PFSK-1 (cell line): ENCODE measurements around the gene LIPA.

Source experiments
- FOXP2 ChIP-seq: optimal IDR thresholded peaks from 2 replicates; pipeline ENCODE3; 2011; ENCODE audit warnings: borderline replicate concordance, control low read depth, inconsistent platforms; ENCODE audit not compliant: insufficient read depth; ENCODE audit errors: extremely low read length, extremely low read depth
- POLR2AphosphoS5 ChIP-seq: IDR thresholded peaks from 2 replicates; pipeline ENCODE4 v1.6.1; 2012; ENCODE audit warnings: low read depth, mild to moderate bottlenecking, control low read depth, low read length, moderate library complexity
- SIN3A ChIP-seq: IDR thresholded peaks from 2 replicates; pipeline ENCODE4 v1.6.1; 2012; ENCODE audit warnings: mild to moderate bottlenecking, low read length, moderate library complexity, borderline replicate concordance; ENCODE audit not compliant: insufficient read depth
- TAF1 ChIP-seq: IDR thresholded peaks from 2 replicates; pipeline ENCODE4 v1.6.1; 2012; ENCODE audit warnings: low read length, control low read depth, borderline replicate concordance; ENCODE audit not compliant: insufficient read depth
- TF ChIP-seq, protein P1 (sequence below), 2 experiments: IDR thresholded peaks; 2 replicates each; pipeline versions ENCODE4 v1.6.1 to v1.8.0; 2011 to 2012; ENCODE audit warnings: low read depth in 2 of 2, low read length in 2 of 2, control low read depth in 1 of 2, inconsistent platforms in 1 of 2, mild to moderate bottlenecking in 1 of 2, moderate library complexity in 1 of 2; ENCODE audit not compliant: insufficient read depth in 1 of 2

LIPA gene

DNA sequence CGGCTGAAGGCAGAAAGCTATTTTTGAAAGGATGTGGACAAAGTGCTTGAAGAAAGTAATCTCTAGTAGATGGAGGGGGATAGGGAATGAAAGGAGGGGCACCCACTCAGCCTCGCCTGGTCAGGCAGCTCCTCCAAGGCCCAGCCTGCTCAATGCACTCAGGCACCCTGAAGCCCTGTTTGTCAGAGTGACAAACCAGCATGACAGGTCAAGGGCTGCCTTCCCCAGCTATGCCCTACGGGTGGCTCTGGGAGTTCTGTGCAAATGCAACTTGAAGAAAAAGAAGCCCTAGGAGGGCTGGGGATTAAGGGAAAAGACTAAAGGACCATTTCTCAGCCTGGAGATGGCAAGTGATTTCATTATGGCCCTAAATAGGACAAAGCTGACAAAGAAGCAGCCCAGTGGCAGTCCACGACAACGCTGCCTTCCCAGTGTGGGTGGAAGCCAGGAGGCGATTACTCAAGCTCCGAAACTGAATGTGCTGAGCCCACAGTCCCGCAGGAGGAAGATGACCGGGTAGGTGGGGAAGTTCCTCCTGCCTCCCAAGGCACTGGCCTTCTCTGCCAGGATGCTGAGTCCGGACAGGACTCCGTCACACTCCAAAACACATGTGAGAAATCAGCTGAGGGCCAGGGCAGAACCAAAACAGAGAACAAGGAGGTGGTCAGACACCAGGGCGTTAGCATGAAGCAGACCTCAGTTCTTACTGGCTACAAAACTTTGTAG lies 16.3 kb downstream of the LIPA start:
- TF ChIP-seq SIN3A (no peak), POLR2AphosphoS5 (no peak), FOXP2 (no peak), TAF1 (no peak)
- TF ChIP-seq, protein P1, sequence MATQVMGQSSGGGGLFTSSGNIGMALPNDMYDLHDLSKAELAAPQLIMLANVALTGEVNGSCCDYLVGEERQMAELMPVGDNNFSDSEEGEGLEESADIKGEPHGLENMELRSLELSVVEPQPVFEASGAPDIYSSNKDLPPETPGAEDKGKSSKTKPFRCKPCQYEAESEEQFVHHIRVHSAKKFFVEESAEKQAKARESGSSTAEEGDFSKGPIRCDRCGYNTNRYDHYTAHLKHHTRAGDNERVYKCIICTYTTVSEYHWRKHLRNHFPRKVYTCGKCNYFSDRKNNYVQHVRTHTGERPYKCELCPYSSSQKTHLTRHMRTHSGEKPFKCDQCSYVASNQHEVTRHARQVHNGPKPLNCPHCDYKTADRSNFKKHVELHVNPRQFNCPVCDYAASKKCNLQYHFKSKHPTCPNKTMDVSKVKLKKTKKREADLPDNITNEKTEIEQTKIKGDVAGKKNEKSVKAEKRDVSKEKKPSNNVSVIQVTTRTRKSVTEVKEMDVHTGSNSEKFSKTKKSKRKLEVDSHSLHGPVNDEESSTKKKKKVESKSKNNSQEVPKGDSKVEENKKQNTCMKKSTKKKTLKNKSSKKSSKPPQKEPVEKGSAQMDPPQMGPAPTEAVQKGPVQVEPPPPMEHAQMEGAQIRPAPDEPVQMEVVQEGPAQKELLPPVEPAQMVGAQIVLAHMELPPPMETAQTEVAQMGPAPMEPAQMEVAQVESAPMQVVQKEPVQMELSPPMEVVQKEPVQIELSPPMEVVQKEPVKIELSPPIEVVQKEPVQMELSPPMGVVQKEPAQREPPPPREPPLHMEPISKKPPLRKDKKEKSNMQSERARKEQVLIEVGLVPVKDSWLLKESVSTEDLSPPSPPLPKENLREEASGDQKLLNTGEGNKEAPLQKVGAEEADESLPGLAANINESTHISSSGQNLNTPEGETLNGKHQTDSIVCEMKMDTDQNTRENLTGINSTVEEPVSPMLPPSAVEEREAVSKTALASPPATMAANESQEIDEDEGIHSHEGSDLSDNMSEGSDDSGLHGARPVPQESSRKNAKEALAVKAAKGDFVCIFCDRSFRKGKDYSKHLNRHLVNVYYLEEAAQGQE (IDR thresholded peaks at IDR 0.05; ENCODE audit: insufficient read depth in 1 of 2, low read depth in 2 of 2, low read length in 2 of 2): no peak

DNA sequence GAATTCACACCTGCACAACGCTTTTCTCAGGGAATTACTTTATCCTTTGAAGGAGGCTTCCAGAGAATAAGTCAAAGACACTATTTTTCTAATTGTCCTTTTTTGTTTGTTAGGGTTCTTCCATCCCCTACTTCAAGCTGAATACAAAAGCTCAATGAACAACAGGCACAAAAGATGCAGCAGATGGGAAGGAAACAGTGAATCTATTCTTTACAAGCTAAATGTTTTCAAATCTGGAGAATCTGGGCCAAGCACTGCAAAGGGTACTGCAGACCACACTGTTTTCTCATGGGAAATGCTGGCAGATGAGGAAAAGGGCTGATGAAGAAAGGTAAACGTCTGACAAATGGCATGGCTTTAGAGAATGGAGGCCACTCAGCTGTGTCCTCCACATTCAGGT lies 18.5 kb downstream of the LIPA start:
- TF ChIP-seq, protein P1 (IDR thresholded peaks at IDR 0.05; ENCODE audit: insufficient read depth in 1 of 2, low read depth in 2 of 2, low read length in 2 of 2): no peak
- TF ChIP-seq SIN3A (no peak), POLR2AphosphoS5 (no peak), FOXP2 (no peak), TAF1 (no peak)

DNA sequence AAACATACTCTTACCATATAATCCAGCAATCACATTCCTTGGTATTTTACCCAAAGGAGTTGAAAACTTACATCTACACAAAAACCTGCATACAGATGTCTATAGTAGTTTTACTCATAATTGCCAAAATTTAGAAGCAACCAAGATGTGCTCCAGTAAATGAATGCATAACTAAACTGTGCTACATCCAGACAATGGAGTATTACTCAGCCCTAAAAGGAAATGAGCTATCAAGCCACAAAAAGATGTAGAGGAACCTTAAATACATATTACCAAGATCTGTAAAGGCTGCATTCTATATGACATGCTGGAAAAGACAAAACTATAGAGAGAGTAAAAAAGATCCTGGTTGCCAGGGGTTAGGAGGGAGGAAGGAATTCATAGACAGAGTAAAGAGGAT lies 22.6 kb downstream of the LIPA start:
- no peak for TF ChIP-seq POLR2AphosphoS5
- TF ChIP-seq, protein P1 (IDR thresholded peaks at IDR 0.05; ENCODE audit: insufficient read depth in 1 of 2, low read depth in 2 of 2, low read length in 2 of 2): no peak
- no peak for TF ChIP-seq SIN3A
- TF ChIP-seq FOXP2: no peak
- TF ChIP-seq TAF1: no peak

DNA sequence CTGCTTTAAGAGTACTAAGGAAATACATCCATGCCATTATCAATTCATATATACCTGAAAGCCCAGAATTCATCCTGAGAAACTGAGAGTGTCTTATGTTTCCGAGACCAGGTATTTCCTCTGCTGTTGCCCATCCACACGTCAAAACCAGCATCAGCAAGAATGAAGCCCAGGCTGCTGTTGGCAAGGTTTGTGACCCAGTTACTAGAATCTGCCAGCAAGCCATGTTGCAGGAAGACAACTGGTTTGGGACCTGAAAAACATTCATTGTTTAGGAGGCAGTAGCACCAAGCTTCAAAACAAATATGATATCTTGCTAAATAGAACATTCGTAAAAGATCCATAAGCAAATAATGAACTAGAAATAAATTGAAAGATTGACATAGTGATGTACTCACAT lies 23.4 kb downstream of the LIPA start:
- no peak for TF ChIP-seq SIN3A
- no peak for TF ChIP-seq TAF1
- TF ChIP-seq POLR2AphosphoS5: no peak
- no peak for TF ChIP-seq FOXP2
- TF ChIP-seq, protein P1 (IDR thresholded peaks at IDR 0.05; ENCODE audit: insufficient read depth in 1 of 2, low read depth in 2 of 2, low read length in 2 of 2): no peak
